T-helper 1 cell treated with Interleukin-12 subunit alpha and Interleukin-12 subunit beta and Interleukin-4 antibody, amounts not matched to agents 30 ng/mL and 1 ng/mL, for 36 hours (primary cell): Measurements from ENCODE around the gene NUP98. TPM values are rescaled to one million over a fixed set of nuclear protein-coding genes. Genes with fewer than 3 reads are reported as not detected.

ENCODE experiments used
- intact Hi-C: fragments of 100-400 bp; cut with micrococcal nuclease; formaldehyde crosslinking; loops from one replicate; pipeline ENCODE4 v1.15.1; 2024
- total RNA-seq: library from RNA; stranded (reverse); gene quantifications from 2 replicates; pipeline ENCODE4 v1.2.3, GENCODE V29; 2022

Gene NUP98
- total RNA-seq, 1 donor from 2014 or later: 131 TPM

- intact Hi-C loops: no loop called here
Measured at GRCh38 chr11:3745161-3745560, 52.2 kb downstream of the NUP98 start.

GRCh38 chr11:3738723-3739122, 58.6 kb downstream of the NUP98 start:
- intact Hi-C loops: no loop called here

DNA sequence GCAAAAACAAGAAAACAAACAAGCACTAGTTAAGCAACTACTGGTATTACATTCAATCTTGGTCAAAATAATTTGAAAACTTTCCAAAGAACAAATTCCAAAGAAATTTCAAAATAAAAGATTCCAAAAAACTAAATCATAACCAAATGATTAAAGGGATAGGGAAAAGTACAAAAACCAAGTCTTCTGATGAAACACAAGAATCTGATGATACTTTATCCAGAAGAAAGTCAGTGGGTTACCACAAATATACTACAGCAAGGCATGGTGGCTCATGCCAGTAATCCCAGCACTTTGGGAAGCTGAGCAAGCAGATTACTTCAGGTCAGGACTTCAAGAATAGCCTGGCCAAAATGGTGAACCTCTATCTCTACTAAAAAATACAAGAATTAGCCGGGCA, 59.1 kb downstream of the NUP98 start:
- intact Hi-C loops: no loop called here

DNA sequence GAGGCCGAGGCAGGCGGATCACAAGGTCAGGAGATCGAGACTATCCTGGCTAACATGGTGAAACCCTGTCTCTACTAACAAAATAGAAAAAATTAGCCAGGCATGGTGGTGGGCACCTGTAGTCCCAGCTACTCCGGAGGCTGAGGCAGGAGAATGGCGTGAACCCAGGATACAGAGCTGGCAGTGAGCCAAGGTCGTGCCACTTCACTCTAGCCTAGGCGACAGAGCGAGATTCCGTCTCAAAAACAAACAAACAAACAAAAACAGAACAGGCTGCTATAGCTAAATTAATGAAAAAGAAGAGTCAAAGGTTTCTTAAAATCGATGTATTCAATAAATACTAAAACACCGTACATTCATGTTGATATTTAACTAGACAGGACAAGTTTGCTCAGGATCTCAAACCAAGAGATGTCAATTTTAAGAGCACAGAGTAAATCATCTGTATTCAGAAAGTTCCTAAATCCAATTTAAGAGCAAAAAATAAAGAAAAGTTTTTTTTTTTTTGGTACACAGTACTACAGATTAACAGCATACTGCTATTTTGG, 59.9 kb downstream of the NUP98 start:
- intact Hi-C loops: no loop called here

- intact Hi-C loops: no loop called here
Measured at GRCh38 chr11:3736816-3737215, 60.5 kb downstream of the NUP98 start.

- intact Hi-C loops: no loop called here
Measured at GRCh38 chr11:3735827-3736226, 61.5 kb downstream of the NUP98 start.

DNA sequence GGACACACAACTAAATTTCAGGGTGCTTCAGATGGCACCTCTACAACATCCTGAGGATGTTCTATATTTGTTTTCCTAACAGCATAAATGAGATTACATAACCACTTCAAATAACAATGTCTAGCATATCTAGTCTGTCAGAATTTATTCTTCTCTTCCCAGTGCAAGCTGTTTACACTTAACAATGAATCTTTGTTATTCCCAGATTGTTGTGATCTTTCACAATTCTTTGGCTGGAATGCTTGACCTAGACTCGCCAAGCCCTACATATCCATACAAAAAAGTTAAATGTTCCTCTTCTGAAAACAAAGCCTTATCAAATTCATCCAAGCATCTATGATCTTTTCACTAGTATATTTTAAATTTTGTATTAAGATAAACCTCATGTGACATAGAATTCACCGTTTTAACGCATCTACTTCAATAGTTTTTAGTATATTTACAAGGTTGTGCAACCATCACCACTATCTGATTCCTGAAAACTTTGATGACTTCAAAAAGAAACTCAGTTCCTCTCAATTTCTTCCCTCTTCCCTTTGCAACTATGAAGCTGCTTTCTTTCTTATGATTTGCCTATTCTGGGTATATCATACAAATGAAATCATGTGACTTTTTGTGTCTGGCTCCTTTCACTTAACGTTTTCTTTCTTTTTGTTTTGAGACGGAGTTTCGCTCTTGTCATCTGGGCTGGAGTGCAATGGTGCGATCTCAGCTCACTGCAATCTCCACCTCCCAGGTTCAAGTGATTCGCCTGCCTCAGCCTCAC, 64.5 kb downstream of the NUP98 start:
- intact Hi-C loops: loop anchor here (2.0 kb wide), 1 partner anchor 76 kb away; the partner anchor contains the start of gene PGAP2

DNA sequence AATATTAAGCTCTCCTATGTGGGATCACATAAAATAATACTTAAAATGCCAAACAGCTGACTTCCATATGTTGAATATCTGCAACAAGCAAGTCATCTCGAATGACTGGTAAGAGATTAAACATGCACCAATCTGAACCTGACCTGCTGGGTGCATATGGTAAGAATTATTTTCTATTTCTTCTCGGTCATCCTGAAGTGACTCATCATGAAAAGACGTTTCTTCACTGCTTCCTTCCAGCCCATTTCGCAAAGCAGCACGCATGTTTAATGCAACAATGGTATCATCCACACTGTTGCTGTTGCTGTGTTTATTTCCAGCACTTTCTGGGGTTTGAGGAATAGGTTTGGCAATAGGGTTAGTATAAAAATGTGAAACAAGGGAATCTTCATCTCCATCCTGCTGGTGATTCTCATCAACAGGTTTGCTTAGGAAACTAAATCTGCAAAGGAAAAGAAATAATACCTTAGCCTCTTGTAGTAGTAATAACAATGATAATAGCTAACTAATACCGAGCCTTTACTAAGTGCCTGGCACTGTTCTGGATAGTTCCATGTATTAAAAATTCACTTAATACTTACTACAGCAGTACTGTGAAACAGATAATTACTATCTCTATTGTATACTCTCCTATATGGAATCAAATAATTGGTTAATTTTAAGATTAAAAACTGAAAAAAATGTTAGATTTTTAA, 74.2 kb downstream of the NUP98 start:
- intact Hi-C loops: no loop called here

DNA sequence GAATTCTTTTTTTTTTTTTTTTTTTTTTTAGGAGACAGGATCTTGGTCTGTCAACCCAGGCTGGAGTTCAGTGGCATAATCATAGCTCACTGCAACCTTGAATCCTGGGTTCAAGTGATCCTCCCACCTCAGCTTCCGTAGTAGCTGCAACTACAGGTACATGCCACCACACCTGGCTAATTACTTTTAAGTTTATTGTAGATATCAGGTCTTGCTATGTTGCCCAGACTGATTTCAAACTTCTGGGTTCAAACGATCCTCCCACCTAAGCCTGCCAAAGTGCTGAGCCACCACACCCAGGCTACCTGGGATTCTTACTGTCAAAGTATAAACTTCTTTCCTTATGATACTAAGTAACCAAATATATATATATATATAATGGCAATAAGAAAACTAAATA, 75.3 kb downstream of the NUP98 start:
- intact Hi-C loops: no loop called here

DNA sequence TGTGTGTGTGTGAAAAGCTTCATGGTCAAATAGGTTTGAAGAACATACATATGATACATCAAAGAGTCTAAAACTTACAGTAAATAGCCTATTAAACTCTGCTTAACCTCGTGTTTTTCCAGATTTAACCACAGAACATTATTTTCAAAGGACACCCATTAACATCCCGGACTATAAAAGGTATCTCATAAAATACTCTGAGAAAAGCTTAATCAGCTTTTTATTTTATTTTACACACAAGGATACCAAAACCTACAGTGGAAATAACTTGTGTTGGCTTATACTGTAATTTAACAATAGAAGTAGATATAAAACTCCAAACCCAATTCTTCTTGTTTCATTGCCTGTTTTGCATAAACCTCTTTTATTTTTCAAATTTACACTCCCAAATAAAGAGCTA, 76.4 kb downstream of the NUP98 start:
- intact Hi-C loops: no loop called here

DNA sequence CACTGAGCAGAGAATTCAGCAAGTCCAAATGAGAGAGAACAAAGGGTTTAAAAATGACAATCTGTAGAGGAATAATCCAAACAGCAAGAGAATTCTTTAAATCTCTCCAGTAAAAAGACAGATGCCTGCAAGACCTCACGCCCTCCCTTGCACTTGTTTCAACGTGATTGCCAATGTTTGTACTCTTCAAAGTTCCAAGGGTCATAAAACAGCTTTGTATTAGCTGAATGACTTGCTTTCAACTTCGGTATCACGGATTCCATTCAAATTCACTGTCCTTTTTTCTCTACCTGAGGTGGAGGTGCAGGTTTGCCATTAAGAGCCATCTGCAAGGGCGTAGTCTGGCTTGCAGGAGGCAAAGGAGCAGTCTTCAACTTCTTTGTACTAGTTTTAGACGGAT, 85.1 kb downstream of the NUP98 start:
- intact Hi-C loops: loop anchor here (5.0 kb wide), 1 partner anchor 95 kb away; the partner anchor contains the start of gene PGAP2

- intact Hi-C loops: loop anchor here (5.0 kb wide), 1 partner anchor 97 kb away; the partner anchor contains the start of gene PGAP2
Measured at GRCh38 chr11:3710485-3711259, 86.7 kb downstream of the NUP98 start.

- intact Hi-C loops: loop anchor here (5.0 kb wide), 1 partner anchor 97 kb away; the partner anchor contains the start of gene PGAP2
Measured at GRCh38 chr11:3709977-3710376, 87.4 kb downstream of the NUP98 start.

GRCh38 chr11:3707176-3707575, 90.2 kb downstream of the NUP98 start:
- intact Hi-C loops: no loop called here

DNA sequence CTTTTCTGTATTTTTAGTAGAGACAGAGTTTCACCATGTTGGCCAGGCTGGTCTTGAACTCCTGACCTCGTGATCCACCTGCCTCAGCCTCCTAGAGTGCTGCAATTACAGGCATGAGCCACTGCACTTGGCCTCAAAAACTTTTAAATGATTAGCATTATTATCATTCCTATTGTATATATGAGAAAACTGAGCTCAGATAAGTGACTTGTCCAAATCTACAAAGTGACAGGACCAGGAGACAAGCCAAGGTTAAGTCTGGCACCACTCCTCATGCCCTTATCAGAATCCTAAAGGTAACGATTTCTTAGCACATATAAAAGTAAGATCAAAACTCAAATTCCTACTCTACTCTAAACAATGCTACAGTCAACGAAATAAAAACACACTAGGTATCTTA, 94.0 kb downstream of the NUP98 start:
- intact Hi-C loops: no loop called here

GRCh38 chr11:3700910-3701309, 96.4 kb downstream of the NUP98 start:
- intact Hi-C loops: no loop called here

- intact Hi-C loops: no loop called here
Measured at GRCh38 chr11:3700410-3700809, 96.9 kb downstream of the NUP98 start.

- intact Hi-C loops: no loop called here
Measured at GRCh38 chr11:3686751-3687150, 110.6 kb downstream of the NUP98 start.

DNA sequence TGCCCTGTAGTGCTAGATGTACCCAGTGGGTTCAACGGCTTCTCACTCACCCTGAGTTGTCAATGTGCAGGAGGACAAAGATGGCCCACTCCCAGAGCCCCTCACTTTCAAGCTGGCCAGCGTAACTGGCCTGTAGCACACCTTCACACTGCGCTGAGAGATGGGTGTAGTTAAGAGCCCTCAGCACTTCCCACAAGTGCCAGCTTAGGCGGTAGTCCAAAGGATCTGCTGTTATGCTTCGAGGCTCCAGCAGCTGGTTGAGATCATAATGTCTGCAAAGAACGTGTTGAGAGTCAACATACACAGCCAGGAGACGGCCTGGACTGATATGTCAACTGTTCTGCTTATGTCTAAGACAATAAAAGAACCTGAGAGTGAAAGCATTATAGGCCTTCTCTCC, 111.4 kb downstream of the NUP98 start:
- intact Hi-C loops: no loop called here

DNA sequence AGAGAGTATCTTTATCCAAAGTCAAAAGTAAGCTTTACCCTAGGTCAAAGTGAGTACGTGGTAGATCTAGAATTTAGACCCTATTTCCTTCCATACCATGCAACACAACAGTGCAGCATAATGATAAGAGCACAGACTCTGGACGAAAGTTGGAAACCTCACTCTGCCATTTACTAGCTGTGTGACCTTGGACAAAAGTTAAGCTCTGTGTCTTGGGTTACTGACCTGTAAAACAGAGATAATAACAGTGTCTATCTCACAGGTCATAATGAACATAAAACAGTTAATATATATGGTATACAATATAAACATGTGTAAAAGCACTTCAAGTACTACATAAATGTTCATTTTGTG, 112.6 kb downstream of the NUP98 start:
- intact Hi-C loops: no loop called here

DNA sequence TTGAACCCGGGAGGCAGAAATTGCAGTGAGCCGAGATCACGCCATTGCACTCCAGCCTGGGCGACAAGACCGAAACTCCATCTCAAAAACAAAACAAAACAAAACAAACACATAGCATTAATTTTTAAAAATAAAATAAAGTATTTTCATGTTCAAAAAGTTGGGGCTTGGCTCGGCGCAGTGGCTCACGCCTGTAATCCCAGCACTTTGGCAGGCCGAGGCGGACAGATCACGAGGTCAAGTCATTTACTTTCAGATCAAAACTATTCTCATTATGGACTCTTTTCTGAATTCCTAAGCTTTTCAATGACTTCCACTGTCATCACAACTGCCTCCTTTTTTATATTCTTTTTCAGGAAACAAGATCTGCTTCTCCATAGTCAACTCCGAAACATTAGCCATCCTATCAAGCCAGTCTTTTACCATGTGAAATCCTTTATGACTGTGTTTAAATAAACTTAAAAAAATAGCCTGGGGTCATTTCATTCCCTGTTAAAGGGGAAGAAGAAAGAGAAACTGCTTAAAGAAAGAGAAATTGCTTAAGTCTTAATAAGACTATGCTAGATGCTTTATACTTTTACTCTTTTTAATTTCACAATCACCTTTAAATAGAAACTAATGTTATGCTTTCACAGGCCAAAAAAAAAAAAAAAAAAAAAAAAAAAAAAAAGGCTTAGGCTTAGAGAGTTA, 113.1 kb downstream of the NUP98 start:
- intact Hi-C loops: no loop called here
